H9 (cell line): Measurements from ENCODE around the gene FMNL3. TPM values are rescaled to one million over a fixed set of nuclear protein-coding genes. Genes with fewer than 3 reads are reported as not detected.

ENCODE experiments used
- DNase-seq: peaks from one replicate; pipeline ENCODE4 v3.0.0-alpha.2; 2017
- H2AFZ ChIP-seq: one replicate; pipeline ENCODE4 v1.6.1; 2013; ENCODE audit warnings: mild to moderate bottlenecking, low read length, control low read depth, moderate library complexity
- H2AK5ac ChIP-seq: 2 replicates; pipeline ENCODE4 v1.6.1; 2013; ENCODE audit warnings: low read length, control low read depth, mixed read lengths; ENCODE audit not compliant: insufficient read length
- H2BK120ac ChIP-seq: one replicate; pipeline ENCODE4 v1.6.1; 2013; ENCODE audit warnings: low read depth, mild to moderate bottlenecking, low read length, control low read depth, inconsistent platforms; ENCODE audit not compliant: poor library complexity, severe bottlenecking
- H2BK12ac ChIP-seq: 2 replicates; pipeline ENCODE4 v1.6.1; 2013; ENCODE audit warnings: low read length, control low read depth, mixed read lengths, low read depth; ENCODE audit not compliant: insufficient read length
- H2BK15ac ChIP-seq: 2 replicates; pipeline ENCODE4 v1.6.1; 2013; ENCODE audit warnings: low read depth, low read length, control low read depth
- H2BK20ac ChIP-seq: one replicate; pipeline ENCODE4 v1.6.1; 2013; ENCODE audit warnings: low read depth, mild to moderate bottlenecking, low read length, control low read depth, inconsistent platforms; ENCODE audit not compliant: poor library complexity, severe bottlenecking
- H2BK5ac ChIP-seq: 2 replicates; pipeline ENCODE4 v1.6.1; 2013; ENCODE audit warnings: low read length, control low read depth, mixed read lengths; ENCODE audit not compliant: insufficient read length
- H3K14ac ChIP-seq: 2 replicates; pipeline ENCODE4 v1.6.1; 2013; ENCODE audit warnings: low read length, control low read depth; ENCODE audit not compliant: insufficient read depth
- H3K18ac ChIP-seq: 2 replicates; pipeline ENCODE4 v1.6.1; 2013; ENCODE audit warnings: low read depth, mild to moderate bottlenecking, mixed read lengths, low read length, control low read depth; ENCODE audit not compliant: insufficient read length
- H3K23ac ChIP-seq: 2 replicates; pipeline ENCODE4 v1.6.1; 2013; ENCODE audit warnings: low read length, control low read depth, mixed read lengths, low read depth; ENCODE audit not compliant: insufficient read length
- H3K23me2 ChIP-seq: 2 replicates; pipeline ENCODE4 v1.6.1; 2013; ENCODE audit warnings: low read depth, mild to moderate bottlenecking, mixed read lengths, low read length, control low read depth; ENCODE audit not compliant: insufficient read length, poor library complexity, severe bottlenecking
- H3K27ac ChIP-seq: 2 replicates; pipeline ENCODE4 v1.5.1; 2013; ENCODE audit warnings: low read length, control low read depth, mixed read lengths, low read depth; ENCODE audit not compliant: insufficient read length
- H3K27me3 ChIP-seq: 2 replicates; pipeline ENCODE4 v1.6.1; 2013; ENCODE audit warnings: low read length, control low read depth, inconsistent platforms; ENCODE audit not compliant: insufficient read depth
- H3K4ac ChIP-seq: 2 replicates; pipeline ENCODE4 v1.6.1; 2013; ENCODE audit warnings: low read depth, mild to moderate bottlenecking, control low read depth, inconsistent platforms, low read length, moderate library complexity
- H3K4me1 ChIP-seq: 2 replicates; pipeline ENCODE4 v1.6.1; 2013; ENCODE audit warnings: low read length, control low read depth, inconsistent platforms; ENCODE audit not compliant: insufficient read depth
- H3K4me2 ChIP-seq: 2 replicates; pipeline ENCODE4 v1.6.1; 2013; ENCODE audit warnings: low read length, control low read depth, mixed read lengths; ENCODE audit not compliant: insufficient read length, insufficient read depth
- H3K56ac ChIP-seq: 2 replicates; pipeline ENCODE4 v1.6.1; 2013; ENCODE audit warnings: low read depth, mild to moderate bottlenecking, mixed read lengths, low read length, control low read depth; ENCODE audit not compliant: insufficient read length
- H3K79me1 ChIP-seq: 2 replicates; pipeline ENCODE4 v1.6.1; 2013; ENCODE audit warnings: low read depth, mild to moderate bottlenecking, moderate library complexity, low read length, control low read depth, inconsistent platforms; ENCODE audit not compliant: insufficient read depth, poor library complexity, severe bottlenecking
- H3K79me2 ChIP-seq: 2 replicates; pipeline ENCODE4 v1.6.1; 2013; ENCODE audit warnings: low read length, control low read depth, inconsistent platforms; ENCODE audit not compliant: insufficient read depth
- H3K9ac ChIP-seq: 2 replicates; pipeline ENCODE4 v1.6.1; 2013; ENCODE audit warnings: low read length, control low read depth, mixed read lengths; ENCODE audit not compliant: insufficient read length; ENCODE audit errors: extremely low read depth
- H3K9me3 ChIP-seq: one replicate; pipeline ENCODE4 v1.6.1; 2013; ENCODE audit warnings: low read depth, low read length, inconsistent platforms; ENCODE audit not compliant: control insufficient read depth
- H3T11ph ChIP-seq: one replicate; pipeline ENCODE4 v1.6.1; 2013; ENCODE audit warnings: mild to moderate bottlenecking, low read length, control low read depth, inconsistent platforms
- H4K20me1 ChIP-seq: one replicate; pipeline ENCODE4 v1.6.1; 2013; ENCODE audit not compliant: control insufficient read depth, insufficient read length, insufficient read depth
- H4K5ac ChIP-seq: 2 replicates; pipeline ENCODE4 v1.6.1; 2013; ENCODE audit warnings: low read depth, mild to moderate bottlenecking, mixed read lengths, low read length, control low read depth; ENCODE audit not compliant: insufficient read length
- H4K8ac ChIP-seq: replicated peaks from 2 replicates; pipeline ENCODE4 v1.6.1; 2013; ENCODE audit warnings: low read length, control low read depth, mixed read lengths, low read depth; ENCODE audit not compliant: insufficient read length
- H4K91ac ChIP-seq: 2 replicates; pipeline ENCODE4 v1.6.1; 2013; ENCODE audit warnings: low read depth, mild to moderate bottlenecking, moderate library complexity, mixed read lengths, low read length, control low read depth; ENCODE audit not compliant: insufficient read length
- H3K27ac Mint-ChIP-seq, 3 experiments: 2 replicates in 2 of 3; 3 replicates in 1 of 3; pipeline ENCODE4 v1.8.0; 2020 to 2021; ENCODE audit warnings: mixed read lengths in 3 of 3, mild to moderate bottlenecking in 1 of 3, moderate library complexity in 1 of 3
- H3K27me3 Mint-ChIP-seq: 2 replicates; pipeline ENCODE4 v1.8.0; 2021; ENCODE audit warnings: low read depth, mild to moderate bottlenecking, moderate library complexity, mixed read lengths
- H3K36me3 Mint-ChIP-seq, 3 experiments: 2 replicates in 2 of 3; 3 replicates in 1 of 3; pipeline ENCODE4 v1.8.0; 2020 to 2021; ENCODE audit warnings: low read depth in 3 of 3, mixed read lengths in 3 of 3; ENCODE audit not compliant: insufficient read depth in 1 of 3
- H3K4me1 Mint-ChIP-seq, 2 experiments: 2 replicates each; pipeline ENCODE4 v1.8.0; 2020; ENCODE audit warnings: mixed read lengths in 2 of 2
- H3K4me3 Mint-ChIP-seq, 2 experiments: 2 replicates in 1 of 2; 3 replicates in 1 of 2; pipeline ENCODE4 v1.8.0; 2020 to 2021; ENCODE audit warnings: mild to moderate bottlenecking in 2 of 2, mixed read lengths in 2 of 2, moderate library complexity in 1 of 2
- H3K9me3 Mint-ChIP-seq, 2 experiments: 2 replicates in 1 of 2; 3 replicates in 1 of 2; pipeline ENCODE4 v1.8.0; 2020; ENCODE audit warnings: mild to moderate bottlenecking in 2 of 2, mixed read lengths in 2 of 2, moderate library complexity in 1 of 2
- CTCF ChIP-seq: fragments of 200-600 bp; sonication (generic); conservative IDR thresholded peaks from 3 replicates; pipeline ENCODE4 v1.8.0; 2021; ENCODE audit warnings: antibody characterized with exemption, mild to moderate bottlenecking
- WGBS: extraction: QIAGEN DNeasy Blood & Tissue Kit; methylation state at CpG from one replicate; pipeline ENCODE4 v1.1.7; 2013; ENCODE audit warnings: missing lambda C conversion rate, low lambda C conversion rate, mixed read lengths; ENCODE audit not compliant: insufficient read length; ENCODE audit errors: extremely low coverage; 5-methylcytosine and 5-hydroxymethylcytosine counted together
- total RNA-seq: library from RNA; stranded (reverse); gene quantifications from 2 replicates; pipeline ENCODE4 v1.2.1, GENCODE V29; 2021

Gene FMNL3
- total RNA-seq, 1 experiment from 2014 or later: 22.8 TPM

DNA sequence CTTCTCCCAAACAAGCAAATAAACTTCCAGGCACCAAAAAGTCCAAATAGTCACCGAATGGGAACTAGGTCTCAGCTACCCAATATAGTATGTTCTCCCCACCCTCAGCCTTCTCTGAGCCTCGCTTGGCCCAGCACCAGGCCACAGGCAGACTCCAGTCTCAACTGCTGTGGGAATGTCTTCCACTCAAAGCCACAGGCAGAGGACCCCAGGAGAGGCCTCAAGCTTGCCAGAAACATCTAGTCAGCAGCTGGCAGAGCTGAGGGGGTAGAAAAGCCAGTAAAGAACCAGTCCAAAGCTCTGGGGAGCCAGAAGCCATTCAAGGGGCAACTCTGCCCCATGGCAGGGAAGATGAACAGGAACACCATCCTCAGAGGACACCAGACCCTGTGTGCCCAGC lies 41.8 kb downstream of the FMNL3 start:
- peaks cover 8 to 20% (median 10%) of the 10 kb centered on the region in 3 experiments; a peak in 6 of 7 replicates for H3K36me3 Mint-ChIP-seq

More for the DNA sequence above, 41.8 kb downstream of the FMNL3 start:
- Histone ChIP-seq H3K18ac (no peak overlapping the region), H2AFZ (no peak overlapping the region), H3K27me3 (no peaks in the 10 kb centered on the region), H3K23ac (no peak overlapping the region), H4K20me1 (no peaks in the 10 kb centered on the region), H2BK15ac (no peak overlapping the region), H2BK5ac (no peak overlapping the region), H4K91ac (no peak overlapping the region), H2AK5ac (no peak overlapping the region), H3K14ac (no peak overlapping the region), H3K9me3 (no peaks in the 10 kb centered on the region), H4K8ac (no peak overlapping the region), H3K56ac (no peak overlapping the region), H3K9ac (no peak overlapping the region), H3T11ph (no peak overlapping the region), H3K4ac (no peak overlapping the region), H3K23me2 (no peaks in the 10 kb centered on the region), H3K79me1 (no peaks in the 10 kb centered on the region), H3K79me2 (no peaks in the 10 kb centered on the region), H2BK120ac (no peak overlapping the region), H4K5ac (no peak overlapping the region), H2BK20ac (no peak overlapping the region), H3K27ac (no peak overlapping the region), H3K4me1 (peaks cover 6% of the 10 kb centered on the region; the same call in 1 of the 2 replicates), H3K4me2 (no peak overlapping the region), H2BK12ac (no peak overlapping the region)
- H3K27me3 Mint-ChIP-seq: no peaks in the 10 kb centered on the region
- H3K4me1 Mint-ChIP-seq: peaks cover 10 to 18% of the 10 kb centered on the region in 2 experiments
- no peak for DNase-seq
- H3K9me3 Mint-ChIP-seq: no peaks in the 10 kb centered on the region
- H3K4me3 Mint-ChIP-seq: no peak overlapping the region
- WGBS: no CpG with 5 or more reads among the region's 2 CpGs
- H3K27ac Mint-ChIP-seq: peak overlapping the region in 1 of 3 experiments; percentile 80; a peak in 3 of 7 replicates
- no peak for TF ChIP-seq CTCF
